Activated T-cell treated with anti-CD3 and anti-CD28 coated beads for 4 hours (primary cell): Measurements from ENCODE around the gene ANKS1B.

Experiments used
- DNase-seq: peaks from one replicate; pipeline ENCODE4 v3.0.0-alpha.2; 2020

ANKS1B gene

GRCh38 chr12:99147130-99147529, 837.6 kb downstream of the ANKS1B start:
- DNase-seq = no peak

- DNase-seq = no peak
Measured at GRCh38 chr12:99146730-99147129, 838.0 kb downstream of the ANKS1B start.

- DNase-seq = no peak
Measured at GRCh38 chr12:99146185-99146584, 838.6 kb downstream of the ANKS1B start.

GRCh38 chr12:99142651-99143050, 842.1 kb downstream of the ANKS1B start:
- DNase-seq = no peak

GRCh38 chr12:99140017-99140720, 844.6 kb downstream of the ANKS1B start:
- no peak for DNase-seq

DNA sequence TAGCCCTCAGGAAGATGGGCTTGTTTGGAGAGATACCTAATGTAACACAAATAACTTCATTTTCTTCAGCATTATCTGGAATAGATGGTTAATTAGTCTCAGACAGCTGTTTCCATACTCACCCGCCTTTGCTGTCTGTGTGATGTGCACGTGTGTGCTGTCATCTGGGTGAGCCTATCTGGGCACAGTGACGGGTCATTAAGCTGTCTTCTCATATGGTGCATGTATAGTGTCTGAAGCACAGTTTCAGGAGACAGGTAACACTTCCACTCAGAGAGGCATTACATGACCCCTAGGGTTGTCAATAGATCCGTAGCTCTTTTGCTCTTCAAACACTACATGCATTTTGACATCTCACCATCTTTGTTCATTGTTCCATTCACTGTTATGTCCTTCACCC, 846.3 kb downstream of the ANKS1B start:
- no peak for DNase-seq

- DNase-seq = no peak
Measured at GRCh38 chr12:99137124-99137855, 847.4 kb downstream of the ANKS1B start.

- DNase-seq = no peak
Measured at GRCh38 chr12:99136516-99136915, 848.2 kb downstream of the ANKS1B start.

DNA sequence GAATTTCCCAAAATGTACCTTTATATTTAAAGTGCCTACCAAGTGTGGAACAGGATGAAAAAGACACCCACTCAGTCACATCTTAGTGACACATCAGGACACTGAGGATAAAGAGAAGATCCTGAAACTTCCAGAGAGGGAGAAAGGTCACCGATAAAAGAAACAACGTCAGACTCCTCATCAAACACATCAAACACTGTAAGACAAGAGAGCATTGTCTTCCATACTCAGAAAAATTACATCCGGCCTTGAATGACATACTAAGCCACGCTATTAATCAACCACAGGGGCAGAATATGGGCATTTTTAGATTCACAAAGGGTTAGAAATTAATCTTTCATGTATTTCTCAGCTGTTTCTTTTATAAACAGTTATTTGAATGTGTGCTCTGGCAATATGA, 849.4 kb downstream of the ANKS1B start:
- DNase-seq = no peak

DNA sequence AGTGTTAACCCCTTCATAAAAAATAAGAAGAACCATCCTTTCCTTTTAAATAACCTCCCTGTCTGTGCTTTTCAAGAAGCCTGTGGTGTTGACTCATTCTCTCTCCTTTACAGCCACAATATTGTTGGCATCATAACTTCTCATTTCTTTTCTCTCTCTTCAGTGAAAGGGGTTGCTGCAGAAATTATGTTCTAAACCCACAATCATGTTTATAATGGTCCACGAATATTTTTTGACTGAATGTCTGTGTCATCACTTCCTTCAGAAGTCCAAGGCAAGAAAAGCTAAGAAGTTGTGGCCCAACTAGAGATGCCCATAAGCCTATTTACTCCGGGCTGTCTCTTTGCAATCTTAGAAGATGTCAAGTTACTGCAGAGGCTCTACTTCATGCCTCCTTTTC, 851.3 kb downstream of the ANKS1B start:
- DNase-seq = no peak

DNA sequence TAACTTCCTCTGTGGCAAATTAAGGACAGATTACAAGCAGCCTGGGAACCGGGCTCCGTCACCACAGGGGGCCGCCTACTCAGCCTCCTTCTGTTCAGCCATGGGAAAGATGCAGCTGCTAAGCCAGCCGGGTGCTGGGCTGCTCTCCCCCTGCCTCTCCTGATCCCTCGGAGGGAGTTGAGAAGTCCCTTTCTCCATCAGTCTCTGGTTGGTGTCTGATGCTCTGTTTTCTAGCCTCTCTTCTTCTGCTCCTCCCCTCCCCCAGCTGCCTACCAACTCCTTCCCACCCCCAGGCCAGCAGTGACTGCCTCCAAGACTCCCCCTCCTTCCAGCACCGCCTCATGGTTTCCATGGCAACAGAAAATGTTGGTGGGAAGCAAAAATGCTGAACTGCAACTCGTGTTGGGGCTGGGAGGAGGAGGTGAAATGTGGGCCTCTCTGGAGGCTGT, 853.0 kb downstream of the ANKS1B start:
- no peak for DNase-seq

- DNase-seq = no peak
Measured at GRCh38 chr12:99130808-99131553, 853.8 kb downstream of the ANKS1B start.

DNA sequence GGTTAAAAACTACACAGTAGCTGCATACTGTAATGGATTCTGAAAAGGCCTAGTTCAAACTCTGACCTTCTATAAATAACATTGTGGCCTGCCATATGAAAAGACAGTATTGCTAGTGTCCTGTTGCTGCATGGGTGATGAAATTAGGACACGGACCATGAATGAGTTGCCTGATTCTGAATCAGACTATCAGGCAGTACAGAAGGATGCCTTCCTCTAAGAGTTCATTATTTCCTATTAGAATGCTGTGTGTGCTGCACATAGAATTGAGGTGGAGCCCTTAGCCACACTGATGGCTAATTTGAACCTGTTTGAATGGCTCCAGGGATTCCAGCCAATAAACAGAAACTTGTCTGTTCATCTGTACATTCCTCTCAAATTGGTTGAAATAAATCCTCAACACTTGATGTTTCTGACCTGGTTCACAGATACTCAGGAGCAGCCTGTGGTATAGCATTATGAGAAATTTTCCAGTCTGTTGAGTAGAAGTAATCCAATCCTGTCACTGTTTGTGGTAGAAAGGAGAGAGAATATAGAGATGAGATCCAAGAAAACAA, 856.4 kb downstream of the ANKS1B start:
- no peak for DNase-seq

DNA sequence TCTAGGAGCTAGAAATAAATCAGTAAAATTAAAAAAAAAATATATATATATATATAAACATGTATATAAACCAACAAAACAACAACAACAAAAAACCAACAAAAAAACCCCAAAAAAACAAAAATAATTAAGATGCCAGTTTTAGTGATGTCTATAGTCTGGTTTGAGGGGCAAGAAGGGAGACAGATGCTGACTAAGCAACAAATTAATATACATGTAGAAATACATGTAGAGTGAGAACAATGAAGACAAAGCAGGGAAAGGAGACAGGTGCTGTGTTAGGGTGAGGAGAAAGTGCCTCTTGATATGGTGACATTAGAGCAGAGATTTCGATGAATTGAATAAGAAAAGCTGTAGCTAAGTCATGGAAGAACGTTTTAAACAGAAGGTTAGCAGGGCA, 861.8 kb downstream of the ANKS1B start:
- DNase-seq = no peak

- no peak for DNase-seq
Measured at GRCh38 chr12:99122496-99122895, 862.2 kb downstream of the ANKS1B start.

DNA sequence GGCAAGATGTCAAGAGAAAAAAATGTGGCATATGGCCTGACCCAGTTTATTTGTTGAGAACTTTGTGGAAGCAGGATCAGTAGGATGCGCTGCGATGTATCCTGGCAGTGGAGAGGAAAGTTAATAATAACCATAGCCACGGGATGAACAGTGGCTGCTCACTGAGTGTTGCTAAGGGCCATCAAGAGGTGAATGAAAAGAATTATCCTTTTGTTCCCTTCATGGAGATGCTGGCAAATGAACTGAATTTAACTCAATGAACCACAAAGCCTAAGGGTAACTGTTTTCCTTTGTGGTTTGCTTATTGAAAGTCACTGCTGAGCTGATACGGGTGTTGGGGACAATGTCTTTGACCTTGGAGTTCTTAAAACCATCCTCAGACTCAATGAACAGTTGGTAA, 863.2 kb downstream of the ANKS1B start:
- no peak for DNase-seq

DNA sequence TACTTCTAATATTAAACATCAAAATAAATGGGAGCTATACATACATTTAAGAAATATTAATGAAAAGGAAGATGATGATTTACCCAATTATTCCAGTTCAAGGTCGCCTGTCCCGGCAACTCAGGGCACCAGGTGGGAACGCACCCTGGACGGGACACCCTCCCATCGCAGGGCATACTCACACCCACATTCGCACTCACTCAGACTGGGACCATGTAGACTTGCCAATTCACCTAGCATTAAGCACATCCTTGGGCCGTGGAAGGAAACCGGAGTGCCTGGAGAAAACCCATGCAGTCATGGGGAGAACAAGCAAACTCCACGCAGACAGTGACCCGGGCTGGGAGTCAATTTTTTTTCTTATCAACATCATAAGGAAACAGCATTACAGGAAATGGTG, 864.8 kb downstream of the ANKS1B start:
- no peak for DNase-seq

- no peak for DNase-seq
Measured at GRCh38 chr12:99119449-99119848, 865.3 kb downstream of the ANKS1B start.

GRCh38 chr12:99111600-99111999, 873.1 kb downstream of the ANKS1B start:
- DNase-seq = no peak

- DNase-seq = no peak
Measured at GRCh38 chr12:99110868-99111267, 873.9 kb downstream of the ANKS1B start.

DNA sequence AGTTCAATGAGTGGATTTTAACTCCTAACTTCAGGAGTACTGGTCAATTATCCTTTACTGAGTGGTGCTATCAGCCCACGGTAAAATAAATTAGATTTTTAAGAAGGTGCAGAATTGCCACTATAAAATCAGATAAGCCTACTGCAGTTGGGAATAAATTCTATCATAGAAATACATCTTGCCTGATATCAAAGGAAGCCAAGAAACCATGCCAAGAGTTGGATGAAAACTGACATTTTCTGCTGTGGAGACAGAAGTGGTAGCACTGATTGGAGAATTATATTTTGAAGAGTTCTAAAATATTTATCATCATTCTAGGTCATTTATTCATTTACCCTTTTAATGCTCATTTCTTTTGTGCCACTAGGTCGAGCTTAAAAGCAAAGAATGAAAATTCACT, 874.5 kb downstream of the ANKS1B start:
- DNase-seq = no peak

DNA sequence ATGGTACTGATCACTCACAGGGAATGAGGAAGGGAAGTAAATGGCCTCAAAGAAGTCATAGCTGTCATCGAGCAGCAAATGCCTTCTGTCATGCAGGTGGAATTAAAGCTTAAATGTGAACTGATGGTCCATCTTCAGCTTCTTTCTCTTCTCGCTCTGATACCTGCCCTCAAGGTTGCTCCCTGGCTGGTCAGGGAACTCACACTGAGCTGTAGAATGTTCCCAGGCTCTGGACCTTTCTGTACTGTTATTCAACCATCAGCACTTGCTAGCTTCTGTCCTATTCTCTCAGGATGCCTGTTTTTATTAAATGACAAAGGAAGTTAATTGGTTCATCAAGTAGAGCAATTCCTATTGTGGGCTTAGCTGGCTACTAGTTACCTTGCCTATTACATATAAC, 875.8 kb downstream of the ANKS1B start:
- no peak for DNase-seq

DNA sequence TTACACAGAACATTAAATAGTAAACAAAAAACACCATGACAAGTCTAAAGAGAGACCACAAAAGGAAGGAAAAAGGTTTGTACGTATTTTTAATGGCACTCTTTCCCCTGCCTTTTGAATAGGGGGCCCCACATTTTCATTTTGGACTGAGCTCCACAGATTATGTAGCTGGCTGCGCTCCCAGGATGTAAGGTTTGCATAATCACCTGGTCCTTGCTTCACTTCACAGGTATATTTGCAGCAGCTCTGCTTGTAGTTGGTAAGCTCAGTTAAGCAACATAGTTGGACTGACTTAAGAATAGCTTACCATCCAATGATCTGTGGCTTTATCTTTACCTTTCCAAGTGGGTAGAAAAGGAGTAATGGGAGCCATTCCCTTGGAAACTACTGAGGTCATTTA, 885.0 kb downstream of the ANKS1B start:
- DNase-seq = no peak

GRCh38 chr12:99097171-99097570, 887.6 kb downstream of the ANKS1B start:
- DNase-seq = no peak
